Measurements from ENCODE around the gene LILRA5.

- TF ChIP-seq CTCF (conservative IDR thresholded peaks at IDR 0.05; ENCODE audit: low read depth, low read length) (no peak), EZH2phosphoT487 (IDR thresholded peaks at IDR 0.05; ENCODE audit: borderline replicate concordance, low read length) (no peak), EZH2 (IDR thresholded peaks at IDR 0.05; ENCODE audit: low read length, unreplicated experiment) (no peak)
Observed at GRCh38 chr19:54336893-54337857, 24.2 kb upstream of the LILRA5 start.
